H9 (cell line): ENCODE data around the gene MAP3K19. TPM values are rescaled to one million over a fixed set of nuclear protein-coding genes. Genes with fewer than 3 reads are reported as not detected.

Experiments
- DNase-seq: peaks from one replicate; pipeline ENCODE4 v3.0.0-alpha.2; 2017
- H2AFZ ChIP-seq: one replicate; pipeline ENCODE4 v1.6.1; 2013; ENCODE audit warnings: mild to moderate bottlenecking, low read length, control low read depth, moderate library complexity
- H2AK5ac ChIP-seq: 2 replicates; pipeline ENCODE4 v1.6.1; 2013; ENCODE audit warnings: low read length, control low read depth, mixed read lengths; ENCODE audit not compliant: insufficient read length
- H2BK120ac ChIP-seq: one replicate; pipeline ENCODE4 v1.6.1; 2013; ENCODE audit warnings: low read depth, mild to moderate bottlenecking, low read length, control low read depth, inconsistent platforms; ENCODE audit not compliant: poor library complexity, severe bottlenecking
- H2BK12ac ChIP-seq: 2 replicates; pipeline ENCODE4 v1.6.1; 2013; ENCODE audit warnings: low read length, control low read depth, mixed read lengths, low read depth; ENCODE audit not compliant: insufficient read length
- H2BK15ac ChIP-seq: 2 replicates; pipeline ENCODE4 v1.6.1; 2013; ENCODE audit warnings: low read depth, low read length, control low read depth
- H2BK20ac ChIP-seq: one replicate; pipeline ENCODE4 v1.6.1; 2013; ENCODE audit warnings: low read depth, mild to moderate bottlenecking, low read length, control low read depth, inconsistent platforms; ENCODE audit not compliant: poor library complexity, severe bottlenecking
- H2BK5ac ChIP-seq: 2 replicates; pipeline ENCODE4 v1.6.1; 2013; ENCODE audit warnings: low read length, control low read depth, mixed read lengths; ENCODE audit not compliant: insufficient read length
- H3K14ac ChIP-seq: 2 replicates; pipeline ENCODE4 v1.6.1; 2013; ENCODE audit warnings: low read length, control low read depth; ENCODE audit not compliant: insufficient read depth
- H3K18ac ChIP-seq: 2 replicates; pipeline ENCODE4 v1.6.1; 2013; ENCODE audit warnings: low read depth, mild to moderate bottlenecking, mixed read lengths, low read length, control low read depth; ENCODE audit not compliant: insufficient read length
- H3K23ac ChIP-seq: 2 replicates; pipeline ENCODE4 v1.6.1; 2013; ENCODE audit warnings: low read length, control low read depth, mixed read lengths, low read depth; ENCODE audit not compliant: insufficient read length
- H3K23me2 ChIP-seq: 2 replicates; pipeline ENCODE4 v1.6.1; 2013; ENCODE audit warnings: low read depth, mild to moderate bottlenecking, mixed read lengths, low read length, control low read depth; ENCODE audit not compliant: insufficient read length, poor library complexity, severe bottlenecking
- H3K27ac ChIP-seq: 2 replicates; pipeline ENCODE4 v1.5.1; 2013; ENCODE audit warnings: low read length, control low read depth, mixed read lengths, low read depth; ENCODE audit not compliant: insufficient read length
- H3K27me3 ChIP-seq: 2 replicates; pipeline ENCODE4 v1.6.1; 2013; ENCODE audit warnings: low read length, control low read depth, inconsistent platforms; ENCODE audit not compliant: insufficient read depth
- H3K4ac ChIP-seq: 2 replicates; pipeline ENCODE4 v1.6.1; 2013; ENCODE audit warnings: low read depth, mild to moderate bottlenecking, control low read depth, inconsistent platforms, low read length, moderate library complexity
- H3K4me1 ChIP-seq: 2 replicates; pipeline ENCODE4 v1.6.1; 2013; ENCODE audit warnings: low read length, control low read depth, inconsistent platforms; ENCODE audit not compliant: insufficient read depth
- H3K4me2 ChIP-seq: 2 replicates; pipeline ENCODE4 v1.6.1; 2013; ENCODE audit warnings: low read length, control low read depth, mixed read lengths; ENCODE audit not compliant: insufficient read length, insufficient read depth
- H3K56ac ChIP-seq: 2 replicates; pipeline ENCODE4 v1.6.1; 2013; ENCODE audit warnings: low read depth, mild to moderate bottlenecking, mixed read lengths, low read length, control low read depth; ENCODE audit not compliant: insufficient read length
- H3K79me1 ChIP-seq: 2 replicates; pipeline ENCODE4 v1.6.1; 2013; ENCODE audit warnings: low read depth, mild to moderate bottlenecking, moderate library complexity, low read length, control low read depth, inconsistent platforms; ENCODE audit not compliant: insufficient read depth, poor library complexity, severe bottlenecking
- H3K79me2 ChIP-seq: 2 replicates; pipeline ENCODE4 v1.6.1; 2013; ENCODE audit warnings: low read length, control low read depth, inconsistent platforms; ENCODE audit not compliant: insufficient read depth
- H3K9ac ChIP-seq: 2 replicates; pipeline ENCODE4 v1.6.1; 2013; ENCODE audit warnings: low read length, control low read depth, mixed read lengths; ENCODE audit not compliant: insufficient read length; ENCODE audit errors: extremely low read depth
- H3K9me3 ChIP-seq: one replicate; pipeline ENCODE4 v1.6.1; 2013; ENCODE audit warnings: low read depth, low read length, inconsistent platforms; ENCODE audit not compliant: control insufficient read depth
- H3T11ph ChIP-seq: one replicate; pipeline ENCODE4 v1.6.1; 2013; ENCODE audit warnings: mild to moderate bottlenecking, low read length, control low read depth, inconsistent platforms
- H4K20me1 ChIP-seq: one replicate; pipeline ENCODE4 v1.6.1; 2013; ENCODE audit not compliant: control insufficient read depth, insufficient read length, insufficient read depth
- H4K5ac ChIP-seq: 2 replicates; pipeline ENCODE4 v1.6.1; 2013; ENCODE audit warnings: low read depth, mild to moderate bottlenecking, mixed read lengths, low read length, control low read depth; ENCODE audit not compliant: insufficient read length
- H4K8ac ChIP-seq: replicated peaks from 2 replicates; pipeline ENCODE4 v1.6.1; 2013; ENCODE audit warnings: low read length, control low read depth, mixed read lengths, low read depth; ENCODE audit not compliant: insufficient read length
- H4K91ac ChIP-seq: 2 replicates; pipeline ENCODE4 v1.6.1; 2013; ENCODE audit warnings: low read depth, mild to moderate bottlenecking, moderate library complexity, mixed read lengths, low read length, control low read depth; ENCODE audit not compliant: insufficient read length
- H3K27ac Mint-ChIP-seq, 3 experiments: 2 replicates in 2 of 3; 3 replicates in 1 of 3; pipeline ENCODE4 v1.8.0; 2020 to 2021; ENCODE audit warnings: mixed read lengths in 3 of 3, mild to moderate bottlenecking in 1 of 3, moderate library complexity in 1 of 3
- H3K27me3 Mint-ChIP-seq: 2 replicates; pipeline ENCODE4 v1.8.0; 2021; ENCODE audit warnings: low read depth, mild to moderate bottlenecking, moderate library complexity, mixed read lengths
- H3K36me3 Mint-ChIP-seq, 3 experiments: 2 replicates in 2 of 3; 3 replicates in 1 of 3; pipeline ENCODE4 v1.8.0; 2020 to 2021; ENCODE audit warnings: low read depth in 3 of 3, mixed read lengths in 3 of 3; ENCODE audit not compliant: insufficient read depth in 1 of 3
- H3K4me1 Mint-ChIP-seq, 2 experiments: 2 replicates each; pipeline ENCODE4 v1.8.0; 2020; ENCODE audit warnings: mixed read lengths in 2 of 2
- H3K4me3 Mint-ChIP-seq, 2 experiments: 2 replicates in 1 of 2; 3 replicates in 1 of 2; pipeline ENCODE4 v1.8.0; 2020 to 2021; ENCODE audit warnings: mild to moderate bottlenecking in 2 of 2, mixed read lengths in 2 of 2, moderate library complexity in 1 of 2
- H3K9me3 Mint-ChIP-seq, 2 experiments: 2 replicates in 1 of 2; 3 replicates in 1 of 2; pipeline ENCODE4 v1.8.0; 2020; ENCODE audit warnings: mild to moderate bottlenecking in 2 of 2, mixed read lengths in 2 of 2, moderate library complexity in 1 of 2
- CTCF ChIP-seq: fragments of 200-600 bp; sonication (generic); conservative IDR thresholded peaks from 3 replicates; pipeline ENCODE4 v1.8.0; 2021; ENCODE audit warnings: antibody characterized with exemption, mild to moderate bottlenecking
- WGBS: extraction: QIAGEN DNeasy Blood & Tissue Kit; methylation state at CpG from one replicate; pipeline ENCODE4 v1.1.7; 2013; ENCODE audit warnings: missing lambda C conversion rate, low lambda C conversion rate, mixed read lengths; ENCODE audit not compliant: insufficient read length; ENCODE audit errors: extremely low coverage; 5-methylcytosine and 5-hydroxymethylcytosine counted together
- total RNA-seq: library from RNA; stranded (reverse); gene quantifications from 2 replicates; pipeline ENCODE4 v1.2.1, GENCODE V29; 2021

Gene MAP3K19
- total RNA-seq, 1 experiment from 2014 or later: not detected

GRCh38 chr2:135022952-135023880 lies 24.0 kb downstream of the MAP3K19 start:
- Histone ChIP-seq H3K27me3 (no peaks in the 10 kb centered on the region), H4K91ac (no peak overlapping the region), H3K4me1 (no peaks in the 10 kb centered on the region; the same call in 1 of the 2 replicates), H3K14ac (no peak overlapping the region), H2BK12ac (no peak overlapping the region), H3T11ph (no peak overlapping the region), H2BK5ac (no peak overlapping the region), H4K8ac (no peak overlapping the region), H3K79me2 (no peaks in the 10 kb centered on the region), H3K9me3 (no peaks in the 10 kb centered on the region), H3K23me2 (no peaks in the 10 kb centered on the region), H3K4ac (no peak overlapping the region), H3K79me1 (no peaks in the 10 kb centered on the region), H2BK15ac (no peak overlapping the region), H3K56ac (no peak overlapping the region), H3K27ac (no peak overlapping the region), H2AFZ (no peak overlapping the region), H2BK120ac (no peak overlapping the region), H2BK20ac (no peak overlapping the region), H3K9ac (no peak overlapping the region), H3K23ac (no peak overlapping the region), H3K18ac (no peak overlapping the region), H4K20me1 (no peaks in the 10 kb centered on the region), H2AK5ac (no peak overlapping the region), H4K5ac (no peak overlapping the region), H3K4me2 (no peak overlapping the region)
- Mint-ChIP-seq H3K36me3 (no peaks in the 10 kb centered on the region), H3K9me3 (no peaks in the 10 kb centered on the region), H3K4me1 (peaks cover 0 to 3% of the 10 kb centered on the region in 2 experiments; a peak in 2 of 4 replicates), H3K27ac (no peak overlapping the region), H3K27me3 (no peaks in the 10 kb centered on the region; the same call in 1 of the 2 replicates), H3K4me3 (no peak overlapping the region)
- WGBS: no CpG with 5 or more reads among the region's 10 CpGs
- DNase-seq: no peak
- no peak for TF ChIP-seq CTCF
